Natural killer cell (primary cell): ENCODE measurements around the gene SRSF7. TPM values are rescaled to one million over a fixed set of nuclear protein-coding genes. Genes with fewer than 3 reads are reported as not detected.
"Not testable (repeated sequence)": the region's sequence is repeated elsewhere in the genome, so short reads cannot be mapped to it uniquely, and the experiment has no call there.

ENCODE experiments used
- ATAC-seq, 3 donors: fragments of 150-1000 bp in 2 of 3; fragments of 200-7000 bp in 1 of 3; cut with Tn5 transposase; 1 replicate in 1 of 3; 2 replicates in 2 of 3; pipeline ENCODE4 v1.10.0; 2021; ENCODE audit warnings: mild to moderate bottlenecking in 2 of 3, moderate library complexity in 2 of 3
- DNase-seq, 2 donors: peaks; one replicate each; pipeline versions ENCODE4 v3.0.0 to v3.0.0-alpha.2; 2013 to 2021; ENCODE audit warnings: mixed read lengths in 1 of 2
- H3K27ac ChIP-seq: one replicate; pipeline ENCODE4 v1.5.1; 2013; ENCODE audit warnings: mild to moderate bottlenecking, low read length
- H3K27me3 ChIP-seq: one replicate; pipeline ENCODE4 v1.6.1; 2013; ENCODE audit warnings: low read length; ENCODE audit not compliant: control insufficient read depth, insufficient read depth
- H3K36me3 ChIP-seq: one replicate; pipeline ENCODE4 v1.6.1; 2013; ENCODE audit warnings: low read length; ENCODE audit not compliant: control insufficient read depth, insufficient read depth
- H3K4me1 ChIP-seq: one replicate; pipeline ENCODE4 v1.6.1; 2013; ENCODE audit warnings: low read length; ENCODE audit not compliant: control insufficient read depth, insufficient read depth
- H3K4me3 ChIP-seq: one replicate; pipeline ENCODE4 v1.5.1; 2013; ENCODE audit warnings: low read length
- H3K9me3 ChIP-seq: one replicate; pipeline ENCODE4 v1.6.1; 2013; ENCODE audit warnings: low read length; ENCODE audit not compliant: control insufficient read depth, insufficient read depth
- H3K27ac Mint-ChIP-seq, 2 donors: one replicate each; pipeline ENCODE4 v1.8.0; 2022; ENCODE audit warnings: mild to moderate bottlenecking in 2 of 2, mixed read lengths in 2 of 2, moderate library complexity in 1 of 2
- H3K27me3 Mint-ChIP-seq, 2 donors: one replicate each; pipeline ENCODE4 v1.8.0; 2022; ENCODE audit warnings: low read depth in 2 of 2, mixed read lengths in 2 of 2
- H3K36me3 Mint-ChIP-seq: one replicate; pipeline ENCODE4 v1.8.0; 2022; ENCODE audit warnings: mixed read lengths
- H3K4me1 Mint-ChIP-seq, 2 donors: one replicate each; pipeline ENCODE4 v1.8.0; 2022; ENCODE audit warnings: mixed read lengths in 2 of 2
- H3K4me3 Mint-ChIP-seq: one replicate; pipeline ENCODE4 v1.8.0; 2022; ENCODE audit warnings: mild to moderate bottlenecking, moderate library complexity, mixed read lengths
- H3K9me3 Mint-ChIP-seq, 2 donors: one replicate each; pipeline ENCODE4 v1.8.0; 2022; ENCODE audit warnings: mixed read lengths in 2 of 2
- CTCF ChIP-seq: fragments of 200-600 bp; IDR thresholded peaks from one replicate; pipeline ENCODE4 v1.8.0; 2022; ENCODE audit warnings: antibody characterized with exemption
- WGBS: methylation state at CpG from one replicate; pipeline ENCODE4 v1.1.7; 2013; ENCODE audit warnings: missing lambda C conversion rate; ENCODE audit not compliant: insufficient coverage; 5-methylcytosine and 5-hydroxymethylcytosine counted together
- intact Hi-C: fragments of 100-400 bp; cut with micrococcal nuclease; formaldehyde crosslinking; loops from one replicate; pipeline ENCODE4 v1.14.2; 2022
- total RNA-seq, 4 donors: library from RNA; stranded (reverse); fragments of 120-200 nt in 1 of 4; gene quantifications; one replicate each; pipeline versions ENCODE4 v1.2.3 to v1.2.4, GENCODE V29; 2013 to 2022

The SRSF7 gene
- total RNA-seq, 3 donors from 2014 or later (not counting 1 experiment from before 2014, with no cell fraction given): 323 to 538 (median 359) TPM

GRCh38 chr2:38709567-38710194 lies 41.5 kb downstream of the SRSF7 start:
- Histone ChIP-seq H3K36me3 (no peaks in the 10 kb centered on the region), H3K4me1 (peaks cover 23% of the 10 kb centered on the region), H3K27me3 (no peaks in the 10 kb centered on the region), H3K9me3 (no peaks in the 10 kb centered on the region), H3K4me3 (no peak overlapping the region), H3K27ac (peak overlapping the region; percentile 41)
- Mint-ChIP-seq H3K27ac (no peak overlapping the region), H3K4me1 (peaks cover 8 to 13% of the 10 kb centered on the region in 2 donors), H3K9me3 (peaks cover 3% of the 10 kb centered on the region in 2 donors), H3K4me3 (no peak overlapping the region), H3K27me3 (no peaks in the 10 kb centered on the region), H3K36me3 (no peaks in the 10 kb centered on the region)
- ATAC-seq (no peak), DNase-seq (peak in 1 of 2 donors; percentile 82)
- intact Hi-C loops: no loop called here
- TF ChIP-seq CTCF: no peak
- 56% methylated on average over 4 of the region's 5 CpGs for WGBS

- Mint-ChIP-seq H3K36me3 (no peaks in the 10 kb centered on the region), H3K27ac (peak overlapping the region in 1 of 2 donors; percentile 61), H3K27me3 (no peaks in the 10 kb centered on the region), H3K4me3 (no peak overlapping the region), H3K4me1 (peaks cover 8 to 13% of the 10 kb centered on the region in 2 donors), H3K9me3 (peaks cover 3% of the 10 kb centered on the region in 2 donors)
- intact Hi-C loops: no loop called here
- no peak overlapping the region for H3K27ac ChIP-seq
- DNase-seq (no peak), ATAC-seq (no peak)
- H3K4me1 ChIP-seq: peaks cover 23% of the 10 kb centered on the region
- TF ChIP-seq CTCF: no peak
- WGBS: 81% methylated on average over 12 of the region's 12 CpGs
- no peaks in the 10 kb centered on the region for H3K27me3 ChIP-seq
- H3K36me3 ChIP-seq: no peaks in the 10 kb centered on the region
- no peaks in the 10 kb centered on the region for H3K9me3 ChIP-seq
- no peak overlapping the region for H3K4me3 ChIP-seq
These were observed 42.1 kb downstream of the SRSF7 start for GRCh38 chr2:38708900-38709566.

- H3K4me1 ChIP-seq: peaks cover 23% of the 10 kb centered on the region
- WGBS: 85% methylated on average over 9 of the region's 9 CpGs
- Mint-ChIP-seq H3K4me1 (peaks cover 8 to 13% of the 10 kb centered on the region in 2 donors), H3K27ac (peak overlapping the region in 1 of 2 donors; percentile 61)
- H3K9me3 Mint-ChIP-seq, intact Hi-C loops, H3K9me3 ChIP-seq, H3K27me3 ChIP-seq, H3K4me3 ChIP-seq, H3K27me3 Mint-ChIP-seq, H3K4me3 Mint-ChIP-seq, H3K36me3 ChIP-seq, ATAC-seq, H3K27ac ChIP-seq, H3K36me3 Mint-ChIP-seq: not testable (repeated sequence)
- DNase-seq: peak in 1 of 2 donors; percentile 41
These were observed 42.7 kb downstream of the SRSF7 start for GRCh38 chr2:38708491-38708890.

- Mint-ChIP-seq H3K9me3 (peaks cover 3% of the 10 kb centered on the region in 2 donors), H3K4me1 (peaks cover 8 to 18% of the 10 kb centered on the region in 2 donors), H3K36me3 (no peaks in the 10 kb centered on the region), H3K27ac (no peak overlapping the region), H3K27me3 (no peaks in the 10 kb centered on the region), H3K4me3 (no peak overlapping the region)
- ATAC-seq (no peak), DNase-seq (no peak)
- intact Hi-C loops: no loop called here
- Histone ChIP-seq H3K4me1 (peaks cover 20% of the 10 kb centered on the region), H3K4me3 (no peak overlapping the region), H3K27me3 (no peaks in the 10 kb centered on the region), H3K27ac (no peak overlapping the region), H3K36me3 (no peaks in the 10 kb centered on the region), H3K9me3 (no peaks in the 10 kb centered on the region)
- WGBS: 91% methylated on average over 6 of the region's 6 CpGs
- no peak for TF ChIP-seq CTCF
These were observed 44.3 kb downstream of the SRSF7 start for GRCh38 chr2:38706846-38707345.
